HepG2 (cell line): ENCODE measurements around the gene ARPC1A. TPM values are rescaled to one million over a fixed set of nuclear protein-coding genes. Genes with fewer than 3 reads are reported as not detected.

ENCODE experiments used
- CENPT ChIP-seq: sonication (generic); formaldehyde crosslinking; IDR thresholded peaks from 2 replicates; pipeline ENCODE4 v1.8.0; 2022; ENCODE audit warnings: low read depth, mild to moderate bottlenecking, moderate library complexity, missing genetic modification reagents
- FOXO1 ChIP-seq: sonication (generic); formaldehyde crosslinking; IDR thresholded peaks from 2 replicates; pipeline ENCODE4 v1.4.0; 2020; ENCODE audit warnings: missing genetic modification reagents
- MTA1 ChIP-seq: sonication (generic); formaldehyde crosslinking; IDR thresholded peaks from 2 replicates; pipeline ENCODE4 v1.4.0; 2020; ENCODE audit warnings: missing genetic modification reagents, mild to moderate bottlenecking, borderline replicate concordance
- MTF1 ChIP-seq: sonication (generic); formaldehyde crosslinking; IDR thresholded peaks from 2 replicates; pipeline ENCODE4 v1.5.0; 2020; ENCODE audit warnings: missing genetic modification reagents
- NFIB ChIP-seq: sonication (generic); formaldehyde crosslinking; IDR thresholded peaks from 2 replicates; pipeline ENCODE4 v1.9.0; 2021; ENCODE audit warnings: missing genetic modification reagents, mild to moderate bottlenecking, borderline replicate concordance
- NPAS2 ChIP-seq: sonication (generic); formaldehyde crosslinking; IDR thresholded peaks from 2 replicates; pipeline ENCODE4 v1.8.0; 2022; ENCODE audit warnings: mild to moderate bottlenecking, missing genetic modification reagents, borderline replicate concordance
- PHF21A ChIP-seq: sonication (generic); formaldehyde crosslinking; IDR thresholded peaks from 2 replicates; pipeline ENCODE4 v1.5.0; 2020; ENCODE audit warnings: mild to moderate bottlenecking, missing genetic modification reagents
- PLRG1 ChIP-seq: fragments of 450-650 bp; conservative IDR thresholded peaks from 2 replicates; pipeline ENCODE4 v1.6.1; 2016
- RAD21 ChIP-seq: fragments of 450-650 bp; formaldehyde crosslinking; IDR thresholded peaks from 2 replicates; pipeline ENCODE4 v1.5.0; 2020; ENCODE audit warnings: mild to moderate bottlenecking
- SP1 ChIP-seq, 2 experiments: fragments of 450-650 bp in 1 of 2; sonication (generic) in 1 of 2; formaldehyde crosslinking in 1 of 2; IDR thresholded peaks; 2 replicates each; pipeline versions ENCODE4 v1.4.0 to v1.6.1; 2016 to 2020; ENCODE audit warnings: missing genetic modification reagents in 1 of 2
- STAG1 ChIP-seq: sonication (generic); formaldehyde crosslinking; IDR thresholded peaks from 2 replicates; pipeline ENCODE4 v1.4.0; 2020; ENCODE audit warnings: missing genetic modification reagents
- SUZ12 ChIP-seq: fragments of 150-350 bp; IDR thresholded peaks from 2 replicates; pipeline ENCODE4 v1.6.1; 2014; ENCODE audit warnings: low read depth, low read length
- TOPORS ChIP-seq: sonication (generic); formaldehyde crosslinking; IDR thresholded peaks from 2 replicates; pipeline ENCODE4 v1.8.0; 2023; ENCODE audit warnings: mild to moderate bottlenecking, missing genetic modification reagents
- U2AF2 ChIP-seq: fragments of 200-400 bp; formaldehyde crosslinking; IDR thresholded peaks from 2 replicates; pipeline ENCODE4 v1.6.1; 2017; ENCODE audit warnings: low read depth, mild to moderate bottlenecking, low read length
- XBP1 ChIP-seq: sonication (generic); formaldehyde crosslinking; IDR thresholded peaks from 2 replicates; pipeline ENCODE4 v1.5.0; 2020; ENCODE audit warnings: missing genetic modification reagents
- YEATS2 ChIP-seq: sonication (generic); formaldehyde crosslinking; IDR thresholded peaks from 2 replicates; pipeline ENCODE4 v1.4.0; 2020; ENCODE audit warnings: missing genetic modification reagents, borderline replicate concordance
- ZFAT ChIP-seq: sonication (generic); formaldehyde crosslinking; conservative IDR thresholded peaks from 2 replicates; pipeline ENCODE4 v1.8.1; 2023; ENCODE audit warnings: missing genetic modification reagents, inconsistent platforms
- ZNF317 ChIP-seq: sonication (generic); formaldehyde crosslinking; IDR thresholded peaks from 2 replicates; pipeline ENCODE4 v1.5.0; 2020; ENCODE audit warnings: mild to moderate bottlenecking, missing genetic modification reagents
- ZNF562 ChIP-seq: sonication (generic); formaldehyde crosslinking; IDR thresholded peaks from 2 replicates; pipeline ENCODE4 v1.8.0; 2022; ENCODE audit warnings: missing genetic modification reagents, borderline replicate concordance
- ZNF619 ChIP-seq: sonication (generic); formaldehyde crosslinking; IDR thresholded peaks from 2 replicates; pipeline ENCODE4 v1.4.0; 2020; ENCODE audit warnings: mild to moderate bottlenecking, missing genetic modification reagents
- ZNF660 ChIP-seq: sonication (generic); formaldehyde crosslinking; IDR thresholded peaks from 2 replicates; pipeline ENCODE4 v1.5.1; 2020; ENCODE audit warnings: mild to moderate bottlenecking, low read depth, missing genetic modification reagents, borderline replicate concordance
- ZNF674 ChIP-seq: sonication (generic); formaldehyde crosslinking; IDR thresholded peaks from 2 replicates; pipeline ENCODE4 v1.5.0; 2020; ENCODE audit warnings: low read depth, mild to moderate bottlenecking, missing genetic modification reagents
- ZNF83 ChIP-seq: sonication (generic); formaldehyde crosslinking; IDR thresholded peaks from 2 replicates; pipeline ENCODE4 v1.4.0; 2020; ENCODE audit warnings: missing genetic modification reagents, mild to moderate bottlenecking, borderline replicate concordance
- ZSCAN22 ChIP-seq: sonication (generic); formaldehyde crosslinking; IDR thresholded peaks from 2 replicates; pipeline ENCODE4 v1.4.0; 2020; ENCODE audit warnings: mild to moderate bottlenecking, missing genetic modification reagents
- polyA plus RNA-seq, 8 experiments: library from polyadenylated mRNA; depleted of rRNA in 3 of 8; stranded (reverse) in 7 of 8; unstranded in 1 of 8; fragments of >200 nt; fragmentation: Illumina TruSeq in 4 of 8; extraction: Trizol in 4 of 8; gene quantifications; 2 replicates each; pipeline versions ENCODE4 v1.2.1 to v1.2.3, GENCODE V29; 2011 to 2016; ENCODE audit warnings: low read depth in 4 of 8, missing spikeins in 1 of 8, mixed read lengths in 1 of 8; ENCODE audit not compliant: insufficient read depth in 1 of 8
- total RNA-seq, 5 experiments: library from RNA; depleted of rRNA; stranded (reverse); fragments of >200 nt; fragmentation: Illumina TruSeq; extraction: Trizol; gene quantifications; 2 replicates each; pipeline ENCODE4 v1.2.3, GENCODE V29; 2016; ENCODE audit warnings: low read depth in 1 of 5
- TF ChIP-seq, protein P1 (sequence below): sonication (generic); formaldehyde crosslinking; IDR thresholded peaks from 2 replicates; pipeline ENCODE4 v1.4.0; 2020; ENCODE audit warnings: mild to moderate bottlenecking, low read depth, missing genetic modification reagents
- TF ChIP-seq, protein P2 (sequence below): sonication (generic); formaldehyde crosslinking; IDR thresholded peaks from 2 replicates; pipeline ENCODE4 v1.4.0; 2020; ENCODE audit warnings: missing genetic modification reagents

The ARPC1A gene
- total and polyA plus RNA-seq, 2 of the 13 experiments (the other 11 are each of a cell fraction or from before 2014, with no cell fraction given) = 44.3 to 88.5 TPM

DNA sequence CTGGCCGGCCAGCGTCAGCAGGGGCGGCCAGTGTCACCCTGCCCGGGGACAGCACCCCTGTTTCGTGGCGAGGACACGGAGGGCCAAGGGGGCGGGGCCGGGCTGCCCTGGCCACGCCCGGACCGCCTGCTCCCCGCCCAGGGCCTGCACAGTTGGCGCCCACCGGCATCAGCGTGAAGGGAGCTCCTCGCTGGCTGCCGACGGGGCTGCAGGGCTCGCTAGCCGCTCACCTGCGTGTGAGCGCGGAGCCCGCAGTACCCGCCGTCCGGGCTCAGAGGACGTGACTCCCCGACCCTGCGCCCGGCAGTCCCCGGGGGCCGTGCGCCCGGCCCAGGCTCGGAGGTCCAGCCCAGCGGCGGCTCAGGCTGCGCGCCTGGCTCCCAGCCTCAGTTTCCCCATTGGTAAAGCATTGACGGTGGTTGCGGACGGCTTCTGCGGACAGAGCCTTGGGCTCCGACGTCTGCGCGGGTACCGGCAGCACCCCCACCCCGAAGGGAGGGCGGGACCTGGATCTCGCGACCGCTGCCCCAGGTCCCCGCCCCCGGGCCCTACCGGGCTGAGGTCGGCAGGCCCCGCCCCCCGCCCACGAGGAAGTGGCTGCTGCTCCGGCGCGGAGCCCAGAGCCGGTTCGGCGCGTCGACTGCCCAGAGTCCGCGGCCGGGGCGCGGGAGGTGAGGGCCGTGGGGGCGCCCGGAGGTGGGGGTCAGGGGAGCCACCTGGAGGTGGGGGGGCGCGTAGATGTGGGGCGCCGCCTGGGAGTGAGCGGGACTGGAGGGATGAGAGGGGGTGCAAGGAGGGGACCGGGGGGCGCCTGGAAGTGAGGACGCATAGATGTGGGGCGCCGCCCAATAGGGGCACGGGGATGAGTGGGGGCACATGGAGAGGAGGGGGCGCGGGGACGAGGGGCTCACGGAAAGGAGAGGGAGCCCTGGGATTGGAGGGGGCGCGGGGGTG lies 48.7 kb downstream of the ARPC1A start, which contains the start of gene ARPC1B (continued):
- TF ChIP-seq, protein P1, sequence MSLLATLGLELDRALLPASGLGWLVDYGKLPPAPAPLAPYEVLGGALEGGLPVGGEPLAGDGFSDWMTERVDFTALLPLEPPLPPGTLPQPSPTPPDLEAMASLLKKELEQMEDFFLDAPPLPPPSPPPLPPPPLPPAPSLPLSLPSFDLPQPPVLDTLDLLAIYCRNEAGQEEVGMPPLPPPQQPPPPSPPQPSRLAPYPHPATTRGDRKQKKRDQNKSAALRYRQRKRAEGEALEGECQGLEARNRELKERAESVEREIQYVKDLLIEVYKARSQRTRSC (CRISPR knock-in tag) = no peak
- TF ChIP-seq ZNF562 = no peak
- no peak for TF ChIP-seq FOXO1 (CRISPR knock-in tag)
- no peak for TF ChIP-seq NFIB (CRISPR knock-in tag)
- TF ChIP-seq NPAS2 (CRISPR knock-in tag) = no peak
- TF ChIP-seq XBP1 (CRISPR knock-in tag) = no peak
- no peak for TF ChIP-seq ZNF660 (CRISPR knock-in tag)
- no peak for TF ChIP-seq ZSCAN22
- TF ChIP-seq ZFAT (CRISPR knock-in tag) = no peak
- no peak for TF ChIP-seq ZNF674
- peak; percentile 55 for TF ChIP-seq RAD21 (CRISPR knock-in tag)
- peak; percentile 60; the same call in 1 of the 2 replicates for TF ChIP-seq CENPT (CRISPR knock-in tag)
- no peak for TF ChIP-seq ZNF83
- no peak for TF ChIP-seq U2AF2
- TF ChIP-seq, protein P2, sequence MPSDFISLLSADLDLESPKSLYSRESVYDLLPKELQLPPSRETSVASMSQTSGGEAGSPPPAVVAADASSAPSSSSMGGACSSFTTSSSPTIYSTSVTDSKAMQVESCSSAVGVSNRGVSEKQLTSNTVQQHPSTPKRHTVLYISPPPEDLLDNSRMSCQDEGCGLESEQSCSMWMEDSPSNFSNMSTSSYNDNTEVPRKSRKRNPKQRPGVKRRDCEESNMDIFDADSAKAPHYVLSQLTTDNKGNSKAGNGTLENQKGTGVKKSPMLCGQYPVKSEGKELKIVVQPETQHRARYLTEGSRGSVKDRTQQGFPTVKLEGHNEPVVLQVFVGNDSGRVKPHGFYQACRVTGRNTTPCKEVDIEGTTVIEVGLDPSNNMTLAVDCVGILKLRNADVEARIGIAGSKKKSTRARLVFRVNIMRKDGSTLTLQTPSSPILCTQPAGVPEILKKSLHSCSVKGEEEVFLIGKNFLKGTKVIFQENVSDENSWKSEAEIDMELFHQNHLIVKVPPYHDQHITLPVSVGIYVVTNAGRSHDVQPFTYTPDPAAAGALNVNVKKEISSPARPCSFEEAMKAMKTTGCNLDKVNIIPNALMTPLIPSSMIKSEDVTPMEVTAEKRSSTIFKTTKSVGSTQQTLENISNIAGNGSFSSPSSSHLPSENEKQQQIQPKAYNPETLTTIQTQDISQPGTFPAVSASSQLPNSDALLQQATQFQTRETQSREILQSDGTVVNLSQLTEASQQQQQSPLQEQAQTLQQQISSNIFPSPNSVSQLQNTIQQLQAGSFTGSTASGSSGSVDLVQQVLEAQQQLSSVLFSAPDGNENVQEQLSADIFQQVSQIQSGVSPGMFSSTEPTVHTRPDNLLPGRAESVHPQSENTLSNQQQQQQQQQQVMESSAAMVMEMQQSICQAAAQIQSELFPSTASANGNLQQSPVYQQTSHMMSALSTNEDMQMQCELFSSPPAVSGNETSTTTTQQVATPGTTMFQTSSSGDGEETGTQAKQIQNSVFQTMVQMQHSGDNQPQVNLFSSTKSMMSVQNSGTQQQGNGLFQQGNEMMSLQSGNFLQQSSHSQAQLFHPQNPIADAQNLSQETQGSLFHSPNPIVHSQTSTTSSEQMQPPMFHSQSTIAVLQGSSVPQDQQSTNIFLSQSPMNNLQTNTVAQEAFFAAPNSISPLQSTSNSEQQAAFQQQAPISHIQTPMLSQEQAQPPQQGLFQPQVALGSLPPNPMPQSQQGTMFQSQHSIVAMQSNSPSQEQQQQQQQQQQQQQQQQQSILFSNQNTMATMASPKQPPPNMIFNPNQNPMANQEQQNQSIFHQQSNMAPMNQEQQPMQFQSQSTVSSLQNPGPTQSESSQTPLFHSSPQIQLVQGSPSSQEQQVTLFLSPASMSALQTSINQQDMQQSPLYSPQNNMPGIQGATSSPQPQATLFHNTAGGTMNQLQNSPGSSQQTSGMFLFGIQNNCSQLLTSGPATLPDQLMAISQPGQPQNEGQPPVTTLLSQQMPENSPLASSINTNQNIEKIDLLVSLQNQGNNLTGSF (CRISPR knock-in tag) = no peak
- TF ChIP-seq SUZ12 = no peak
- no peak for TF ChIP-seq PHF21A (CRISPR knock-in tag)
- no peak for TF ChIP-seq TOPORS (CRISPR knock-in tag)
- TF ChIP-seq ZNF317 (CRISPR knock-in tag) = no peak
- TF ChIP-seq STAG1 = no peak
- no peak for TF ChIP-seq YEATS2 (CRISPR knock-in tag)
- TF ChIP-seq SP1 (IDR thresholded peaks at IDR 0.05) = no peak
- TF ChIP-seq SP1 (CRISPR knock-in tag; IDR thresholded peaks at IDR 0.05) = peak; percentile 47
- TF ChIP-seq PLRG1 = no peak
- TF ChIP-seq ZNF619 (CRISPR knock-in tag) = no peak
- no peak for TF ChIP-seq MTA1 (CRISPR knock-in tag)
- TF ChIP-seq MTF1 (CRISPR knock-in tag) = no peak
